GM10248 (cell line): ENCODE data around the gene KDM3B.

Source experiments
- CTCF ChIA-PET: fragments of 300-600 bp; sonication (Branson Sonifier 250); formaldehyde crosslinking; extraction: SDS; loops from one replicate; lab custom pipeline; 2021; ENCODE audit warnings: antibody characterized with exemption; lab: Yijun Ruan, JAX
- POLR2A ChIA-PET: fragments of 350-650 bp; sonication (Branson Sonifier 250); formaldehyde crosslinking; extraction: SDS; loops from one replicate; lab custom pipeline; 2020; ENCODE audit warnings: antibody characterized with exemption; lab: Yijun Ruan, JAX
- DNase-seq: peaks from one replicate; pipeline ENCODE4 v3.0.0; 2012; ENCODE audit errors: extremely low spot score
- CTCF ChIP-seq: IDR thresholded peaks from 2 replicates; pipeline ENCODE4 v1.5.1; 2012; ENCODE audit warnings: mild to moderate bottlenecking, low read depth; ENCODE audit errors: extremely low read depth, missing control alignments, control extremely low read depth

Gene KDM3B

GRCh38 chr5:138338411-138339090 is 13.9 kb upstream of the KDM3B start:
- no peak for DNase-seq
- ChIA-PET CTCF (interaction anchor here (1.1 to 18.9 kb wide), 2 partner anchors 13 to 112 kb away, joined by 4 to 403 read pairs; partner anchors contain the start of gene KDM3B), POLR2A (interaction anchor here (0.6 to 6.5 kb wide), 13 partner anchors 13 to 1290 kb away, joined by 3 to 166 read pairs (median 3); partner anchors contain the start of genes EGR1, HSPA9 and KDM3B)
- no peak for TF ChIP-seq CTCF

- CTCF ChIA-PET = interaction anchor here (0.6 to 18.9 kb wide), 3 partner anchors 12 to 111 kb away, joined by 3 to 403 read pairs (median 4); partner anchors contain the start of gene KDM3B
- DNase-seq = no peak
Observed at GRCh38 chr5:138339091-138339456, 13.4 kb upstream of the KDM3B start.

GRCh38 chr5:138339464-138339863 is 13.0 kb upstream of the KDM3B start:
- CTCF ChIA-PET = interaction anchor here (0.6 to 18.9 kb wide), 3 partner anchors 12 to 111 kb away, joined by 3 to 403 read pairs (median 4); partner anchors contain the start of gene KDM3B
- POLR2A ChIA-PET = interaction anchor here (0.5 to 6.5 kb wide), 7 partner anchors 8 to 204 kb away, joined by 3 to 166 read pairs (median 4); partner anchors contain the start of genes CDC25C, ETF1 and KDM3B
- DNase-seq = no peak
- TF ChIP-seq CTCF = no peak

More at GRCh38 chr5:138339091-138339456, 13.4 kb upstream of the KDM3B start:
- POLR2A ChIA-PET = interaction anchor here (0.6 to 6.5 kb wide), 6 partner anchors 12 to 204 kb away, joined by 3 to 166 read pairs (median 4); partner anchors contain the start of genes ETF1 and KDM3B
- TF ChIP-seq CTCF = no peak

- ChIA-PET POLR2A (interaction anchor here (0.5 to 6.5 kb wide), 5 partner anchors 8 to 203 kb away, joined by 3 to 166 read pairs (median 4); partner anchors contain the start of genes CDC25C, ETF1 and KDM3B), CTCF (interaction anchor here (1.1 to 18.9 kb wide), 2 partner anchors 11 to 110 kb away, joined by 4 to 403 read pairs; partner anchors contain the start of gene KDM3B)
- DNase-seq = no peak
- TF ChIP-seq CTCF = no peak
Observed at GRCh38 chr5:138340008-138340407, 12.5 kb upstream of the KDM3B start.

GRCh38 chr5:138344887-138345622 is 7.4 kb upstream of the KDM3B start:
- ChIA-PET CTCF (interaction anchor here (1.3 to 18.9 kb wide), 2 partner anchors 6 to 29 kb away, joined by 3 to 403 read pairs; partner anchors contain the start of gene KDM3B), POLR2A (interaction anchor here (0.9 to 1.4 kb wide), 2 partner anchors 8 to 14 kb away, joined by 3 read pairs; partner anchors contain the start of genes CDC25C and KDM3B)
- no peak for DNase-seq
- no peak for TF ChIP-seq CTCF
